Raji (cell line): ENCODE measurements around the gene CACYBP.

Source experiments
- POLR2A ChIP-seq: IDR thresholded peaks from 2 replicates; pipeline ENCODE4 v1.6.1; 2011; ENCODE audit warnings: low read depth, low read length, control low read depth; ENCODE audit not compliant: insufficient read depth

The CACYBP gene

GRCh38 chr1:175033953-175034352 lies 34.2 kb downstream of the CACYBP start:
- no peak for TF ChIP-seq POLR2A

GRCh38 chr1:175034775-175035174 lies 35.0 kb downstream of the CACYBP start:
- no peak for TF ChIP-seq POLR2A

GRCh38 chr1:175035865-175036264 lies 36.1 kb downstream of the CACYBP start:
- TF ChIP-seq POLR2A, result no peak

GRCh38 chr1:175036476-175036875 lies 36.7 kb downstream of the CACYBP start:
- no peak for TF ChIP-seq POLR2A

GRCh38 chr1:175037416-175037815 lies 37.7 kb downstream of the CACYBP start:
- TF ChIP-seq POLR2A, result no peak

- TF ChIP-seq POLR2A, result no peak
Observed at GRCh38 chr1:175040324-175040879, 40.7 kb downstream of the CACYBP start.

GRCh38 chr1:175042650-175043049 lies 42.9 kb downstream of the CACYBP start:
- no peak for TF ChIP-seq POLR2A

- TF ChIP-seq POLR2A, result no peak
Observed at GRCh38 chr1:175043824-175044223, 44.1 kb downstream of the CACYBP start.

GRCh38 chr1:175045097-175045496 lies 45.4 kb downstream of the CACYBP start:
- TF ChIP-seq POLR2A, result no peak

GRCh38 chr1:175045519-175045918 lies 45.8 kb downstream of the CACYBP start:
- TF ChIP-seq POLR2A, result no peak

- no peak for TF ChIP-seq POLR2A
Observed at GRCh38 chr1:175050992-175051391, 51.2 kb downstream of the CACYBP start.

GRCh38 chr1:175054736-175055135 lies 55.0 kb downstream of the CACYBP start:
- TF ChIP-seq POLR2A, result no peak
